Right lobe of liver (tissue), 4 donors: ENCODE results near the gene GLTP.

Experiments used
- POLR2A ChIP-seq: fragments of 450-650 bp; IDR thresholded peaks from one replicate; pipeline ENCODE4 v1.6.1; 2017; ENCODE audit warnings: antibody characterized with exemption, mild to moderate bottlenecking
- TF ChIP-seq, protein P1 (sequence below), 4 donors: fragments of 200-600 bp in 3 of 4; fragments of 450-650 bp in 1 of 4; IDR thresholded peaks; one replicate each; pipeline versions ENCODE4 v1.5.1 to v1.8.0; 2016 to 2022; ENCODE audit warnings: antibody characterized with exemption in 4 of 4, mild to moderate bottlenecking in 2 of 4
- donor health status: DM: no; HTN: no; CAD: no.
- donor health status: DM: no; HTN: no; CAD: no.
- donor health status: DM: no; HTN: yes; CAD: no.

- TF ChIP-seq, protein P1, sequence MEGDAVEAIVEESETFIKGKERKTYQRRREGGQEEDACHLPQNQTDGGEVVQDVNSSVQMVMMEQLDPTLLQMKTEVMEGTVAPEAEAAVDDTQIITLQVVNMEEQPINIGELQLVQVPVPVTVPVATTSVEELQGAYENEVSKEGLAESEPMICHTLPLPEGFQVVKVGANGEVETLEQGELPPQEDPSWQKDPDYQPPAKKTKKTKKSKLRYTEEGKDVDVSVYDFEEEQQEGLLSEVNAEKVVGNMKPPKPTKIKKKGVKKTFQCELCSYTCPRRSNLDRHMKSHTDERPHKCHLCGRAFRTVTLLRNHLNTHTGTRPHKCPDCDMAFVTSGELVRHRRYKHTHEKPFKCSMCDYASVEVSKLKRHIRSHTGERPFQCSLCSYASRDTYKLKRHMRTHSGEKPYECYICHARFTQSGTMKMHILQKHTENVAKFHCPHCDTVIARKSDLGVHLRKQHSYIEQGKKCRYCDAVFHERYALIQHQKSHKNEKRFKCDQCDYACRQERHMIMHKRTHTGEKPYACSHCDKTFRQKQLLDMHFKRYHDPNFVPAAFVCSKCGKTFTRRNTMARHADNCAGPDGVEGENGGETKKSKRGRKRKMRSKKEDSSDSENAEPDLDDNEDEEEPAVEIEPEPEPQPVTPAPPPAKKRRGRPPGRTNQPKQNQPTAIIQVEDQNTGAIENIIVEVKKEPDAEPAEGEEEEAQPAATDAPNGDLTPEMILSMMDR (IDR thresholded peaks at IDR 0.05): no peak
- TF ChIP-seq POLR2A: no peak
Observed at GRCh38 chr12:109880938-109881337, 597 bp upstream of the GLTP start.
